B cell (primary cell): ENCODE results near the gene MOGAT1. TPM values are rescaled to one million over a fixed set of nuclear protein-coding genes. Genes with fewer than 3 reads are reported as not detected.

ENCODE experiments used
- ATAC-seq: fragments of 200-7000 bp; cut with Tn5 transposase; one replicate; pipeline ENCODE4 v1.10.0; 2021; ENCODE audit warnings: low read depth, mild to moderate bottlenecking, moderate number of reproducible peaks, moderate library complexity
- CTCF ChIA-PET: fragments of 350-600 bp; sonication (Branson Sonifier 250); formaldehyde crosslinking; loops from one replicate; lab custom pipeline; 2021; ENCODE audit warnings: antibody characterized with exemption, inconsistent platforms; lab: Charles Lee
- POLR2A ChIA-PET: fragments of 350-600 bp; sonication (Branson Sonifier 250); formaldehyde crosslinking; loops from one replicate; lab custom pipeline; 2021; ENCODE audit warnings: antibody characterized with exemption; lab: Charles Lee
- DNase-seq: peaks from one replicate; pipeline ENCODE4 v3.0.0; 2013
- H2AFZ ChIP-seq: 2 replicates; pipeline ENCODE4 v1.6.1; 2012; ENCODE audit warnings: mild to moderate bottlenecking, low read depth, low read length; ENCODE audit not compliant: insufficient read depth, poor library complexity, severe bottlenecking
- H3K27ac ChIP-seq, 2 donors: 1 replicate in 1 of 2; 2 replicates in 1 of 2; pipeline ENCODE4 v1.5.1; 2012 to 2013; ENCODE audit warnings: low read length in 2 of 2, mild to moderate bottlenecking in 2 of 2, moderate library complexity in 1 of 2
- H3K27me3 ChIP-seq, 4 experiments: fragments of 200-600 bp in 1 of 4; sonication (generic) in 1 of 4; replicated peaks in 1 of 4; 1 replicate in 2 of 4; 2 replicates in 2 of 4; pipeline versions ENCODE4 v1.6.1 to v1.7.0; 2013 to 2016; ENCODE audit warnings: low read length in 3 of 4, mild to moderate bottlenecking in 2 of 4, mixed read lengths in 1 of 4, moderate library complexity in 1 of 4; ENCODE audit not compliant: insufficient read depth in 4 of 4, control insufficient read depth in 3 of 4; ENCODE audit errors: control extremely low read depth in 1 of 4
- H3K36me3 ChIP-seq, 2 experiments: replicated peaks in 1 of 2; 1 replicate in 1 of 2; 2 replicates in 1 of 2; pipeline versions ENCODE4 v1.6.1 to v1.7.1; 2013; ENCODE audit warnings: low read length in 1 of 2; ENCODE audit not compliant: insufficient read depth in 2 of 2, control insufficient read depth in 1 of 2; ENCODE audit errors: control extremely low read depth in 1 of 2, extremely low read depth in 1 of 2
- H3K4me1 ChIP-seq, 2 donors: fragments of 200-600 bp in 1 of 2; sonication (generic) in 1 of 2; 1 replicate in 1 of 2; 2 replicates in 1 of 2; pipeline versions ENCODE4 v1.5.1 to v1.6.1; 2013 to 2017; ENCODE audit warnings: low read length in 2 of 2; ENCODE audit not compliant: control insufficient read depth in 2 of 2, insufficient read depth in 2 of 2
- H3K4me2 ChIP-seq: replicated peaks from 2 replicates; pipeline ENCODE3; 2012; ENCODE audit warnings: mild to moderate bottlenecking, low read depth, low read length; ENCODE audit not compliant: poor library complexity, severe bottlenecking
- H3K4me3 ChIP-seq, 5 experiments: fragments of 200-600 bp in 1 of 5; sonication (generic) in 1 of 5; 1 replicate in 3 of 5; 2 replicates in 2 of 5; pipeline versions ENCODE4 v1.5.1 to v1.7.0; 2011 to 2016; ENCODE audit warnings: low read length in 4 of 5, mild to moderate bottlenecking in 4 of 5, low read depth in 2 of 5, control low read depth in 1 of 5, moderate library complexity in 1 of 5; ENCODE audit not compliant: insufficient read depth in 1 of 5; ENCODE audit errors: control extremely low read depth in 1 of 5, extremely low read depth in 1 of 5
- H3K79me2 ChIP-seq: fragments of 200-600 bp; sonication (generic); one replicate; pipeline ENCODE4 v1.6.0; 2016; ENCODE audit warnings: low read length; ENCODE audit not compliant: control insufficient read depth, insufficient read depth
- H3K9ac ChIP-seq: fragments of 200-600 bp; sonication (generic); 2 replicates; pipeline ENCODE4 v1.6.1; 2017; ENCODE audit warnings: mild to moderate bottlenecking, low read length, moderate library complexity
- H3K9me3 ChIP-seq, 3 donors: one replicate each; pipeline versions ENCODE4 v1.6.1 to v1.7.1; 2013; ENCODE audit warnings: low read length in 2 of 3; ENCODE audit not compliant: control insufficient read depth in 2 of 3, insufficient read depth in 1 of 3; ENCODE audit errors: control extremely low read depth in 1 of 3
- H4K20me1 ChIP-seq: 2 replicates; pipeline ENCODE4 v1.6.0; 2012; ENCODE audit warnings: mild to moderate bottlenecking, low read length; ENCODE audit not compliant: insufficient read depth, control insufficient read depth, poor library complexity, severe bottlenecking
- H3K27ac Mint-ChIP-seq: one replicate; pipeline ENCODE4 v1.8.0; 2021; ENCODE audit warnings: mixed read lengths
- H3K27me3 Mint-ChIP-seq: one replicate; pipeline ENCODE4 v1.8.0; 2021; ENCODE audit warnings: mixed read lengths
- H3K4me1 Mint-ChIP-seq: one replicate; pipeline ENCODE4 v1.8.0; 2021; ENCODE audit warnings: mixed read lengths
- H3K4me3 Mint-ChIP-seq: one replicate; pipeline ENCODE4 v1.8.0; 2021; ENCODE audit warnings: mixed read lengths
- H3K9me3 Mint-ChIP-seq: one replicate; pipeline ENCODE4 v1.8.0; 2022; ENCODE audit warnings: mixed read lengths; ENCODE audit not compliant: insufficient read depth
- CTCF ChIP-seq: fragments of 200-600 bp; IDR thresholded peaks from one replicate; pipeline ENCODE4 v1.8.0; 2022; ENCODE audit warnings: antibody characterized with exemption, mild to moderate bottlenecking
- EZH2 ChIP-seq: IDR thresholded peaks from 2 replicates; pipeline ENCODE4 v1.6.1; 2012; ENCODE audit warnings: borderline replicate concordance, low read depth, mild to moderate bottlenecking, moderate library complexity, low read length; ENCODE audit not compliant: insufficient read depth, poor library complexity, severe bottlenecking
- WGBS: methylation state at CpG from one replicate; pipeline ENCODE4 v1.1.5; 2013; ENCODE audit warnings: missing lambda C conversion rate; ENCODE audit not compliant: insufficient coverage; 5-methylcytosine and 5-hydroxymethylcytosine counted together
- intact Hi-C: fragments of 100-400 bp; cut with micrococcal nuclease; formaldehyde crosslinking; loops from one replicate; pipeline ENCODE4 v1.10.0; 2022
- polyA plus RNA-seq: library from polyadenylated mRNA; depleted of rRNA; stranded (reverse); fragments of >200 nt; gene quantifications from 2 replicates; pipeline ENCODE4 v1.2.3, GENCODE V29; 2012
- total RNA-seq, 2 donors: library from RNA; stranded (reverse); fragments of 120-200 nt in 1 of 2; gene quantifications; 1 replicate in 1 of 2; 2 replicates in 1 of 2; pipeline versions ENCODE4 v1.2.3 to v1.2.4, GENCODE V29; 2013 to 2022

Gene MOGAT1
- total and polyA plus RNA-seq, 2 donors (not counting 1 experiment from before 2014, with no cell fraction given) = not detected

GRCh38 chr2:222736924-222737323 is 65.5 kb downstream of the MOGAT1 start:
- Histone ChIP-seq H4K20me1 (no peaks in the 10 kb centered on the region), H3K27ac (no peak overlapping the region), H3K27me3 (no peaks in the 10 kb centered on the region), H3K4me3 (no peak overlapping the region), H3K4me1 (no peaks in the 10 kb centered on the region), H3K9me3 (no peaks in the 10 kb centered on the region), H3K9ac (no peak overlapping the region), H3K79me2 (no peaks in the 10 kb centered on the region), H3K4me2 (no peak overlapping the region), H3K36me3 (no peaks in the 10 kb centered on the region), H2AFZ (no peak overlapping the region)
- H3K9me3 Mint-ChIP-seq = no peaks in the 10 kb centered on the region
- ChIA-PET CTCF (no interaction called here), POLR2A (no interaction called here)
- TF ChIP-seq EZH2 = no peak
- no peak for TF ChIP-seq CTCF
- peaks cover 14% of the 10 kb centered on the region for H3K27me3 Mint-ChIP-seq
- no peak for ATAC-seq
- intact Hi-C loops = no loop called here
- no peaks in the 10 kb centered on the region for H3K4me1 Mint-ChIP-seq
- H3K4me3 Mint-ChIP-seq = no peak overlapping the region
- no peak for DNase-seq
- no peak overlapping the region for H3K27ac Mint-ChIP-seq
- WGBS = 92% methylated on average over 5 of the region's 6 CpGs

GRCh38 chr2:222738312-222738711 is 66.9 kb downstream of the MOGAT1 start:
- ChIA-PET CTCF (no interaction called here), POLR2A (no interaction called here)
- Histone ChIP-seq H3K4me1 (no peaks in the 10 kb centered on the region), H3K27ac (no peak overlapping the region), H3K27me3 (no peaks in the 10 kb centered on the region), H3K4me3 (no peak overlapping the region), H3K36me3 (no peaks in the 10 kb centered on the region), H2AFZ (no peak overlapping the region), H3K9ac (no peak overlapping the region), H4K20me1 (no peaks in the 10 kb centered on the region), H3K4me2 (no peak overlapping the region), H3K9me3 (no peaks in the 10 kb centered on the region), H3K79me2 (no peaks in the 10 kb centered on the region)
- DNase-seq = no peak
- no peaks in the 10 kb centered on the region for H3K9me3 Mint-ChIP-seq
- H3K27me3 Mint-ChIP-seq = peaks cover 17% of the 10 kb centered on the region
- no peaks in the 10 kb centered on the region for H3K4me1 Mint-ChIP-seq
- no peak overlapping the region for H3K4me3 Mint-ChIP-seq
- ATAC-seq = no peak
- intact Hi-C loops = no loop called here
- no peak overlapping the region for H3K27ac Mint-ChIP-seq
- no CpG with 5 or more reads among the region's 5 CpGs for WGBS
- no peak for TF ChIP-seq EZH2
- TF ChIP-seq CTCF = no peak
